ENCODE results near the gene ATL3.

Gene ATL3

GRCh38 chr11:63622323-63622722, 48.9 kb downstream of the ATL3 start:
- POLR2A ChIA-PET = no interaction called here
- Histone ChIP-seq H3K4me3 (ENCODE audit: low read depth, low read length) (no peak overlapping the region), H3K9me3 (ENCODE audit: control insufficient read depth, insufficient read depth, low read depth, low read length) (no peaks in the 10 kb centered on the region), H3K4me1 (ENCODE audit: control insufficient read depth, insufficient read depth, low read length) (no peaks in the 10 kb centered on the region), H3K36me3 (ENCODE audit: control insufficient read depth in 2 of 2, insufficient read depth in 1 of 2, low read length in 2 of 2) (no peaks in the 10 kb centered on the region), H3K27ac (ENCODE audit: extremely low read depth, low read depth, low read length) (no peak overlapping the region)
- CTCF ChIA-PET = interaction anchor here (0.7 to 1.4 kb wide), 2 partner anchors 20 to 143 kb away, joined by 3 read pairs; no protein-coding TSS in a partner anchor
- TF ChIP-seq HOXD13 (CRISPR knock-in tag; IDR thresholded peaks at IDR 0.05; ENCODE audit: borderline replicate concordance) (no peak), TSHZ1 (tag by site-specific recombination; IDR thresholded peaks at IDR 0.05; ENCODE audit: borderline replicate concordance) (no peak), ZBTB6 (tag by site-specific recombination; IDR thresholded peaks at IDR 0.05) (no peak), ZNF221 (tag by site-specific recombination; IDR thresholded peaks at IDR 0.05; ENCODE audit: borderline replicate concordance) (no peak), ZNF2 (tag by site-specific recombination; IDR thresholded peaks at IDR 0.05) (no peak), OVOL3 (tag by site-specific recombination; IDR thresholded peaks at IDR 0.05) (no peak), ZFP3 (tag by site-specific recombination; IDR thresholded peaks at IDR 0.05; ENCODE audit: low read depth) (no peak), ZNF792 (tag by site-specific recombination; IDR thresholded peaks at IDR 0.05) (no peak), ZNF157 (tag by site-specific recombination; IDR thresholded peaks at IDR 0.05) (no peak), ZBTB49 (tag by site-specific recombination; IDR thresholded peaks at IDR 0.05; ENCODE audit: low read depth) (no peak)

GRCh38 chr11:63621071-63621470, 50.1 kb downstream of the ATL3 start:
- TF ChIP-seq ZSCAN30 (tag by site-specific recombination; IDR thresholded peaks at IDR 0.05) (no peak), PRDM1 (tag by site-specific recombination; IDR thresholded peaks at IDR 0.05) (0 out of 2 replicates have a peak, but pooled peaks have one; percentile 32)
- H3K4me1 ChIP-seq (ENCODE audit: control insufficient read depth, insufficient read depth, low read length) = no peaks in the 10 kb centered on the region
- no peak overlapping the region for H3K4me3 ChIP-seq (ENCODE audit: low read depth, low read length)
- H3K36me3 ChIP-seq (ENCODE audit: control insufficient read depth in 2 of 2, insufficient read depth in 1 of 2, low read length in 2 of 2) = no peaks in the 10 kb centered on the region
- no peaks in the 10 kb centered on the region for H3K9me3 ChIP-seq (ENCODE audit: control insufficient read depth, insufficient read depth, low read depth, low read length)
- H3K27ac ChIP-seq (ENCODE audit: extremely low read depth, low read depth, low read length) = no peak overlapping the region
- CTCF ChIA-PET = interaction anchor here (0.6 kb wide), 1 partner anchor 412 kb away, joined by 3 read pairs; no protein-coding TSS in a partner anchor
- POLR2A ChIA-PET = interaction anchor here (0.7 kb wide), 2 partner anchors 44 to 669 kb away, joined by 3 to 4 read pairs; no protein-coding TSS in a partner anchor

GRCh38 chr11:63619967-63620366, 51.2 kb downstream of the ATL3 start:
- CTCF ChIA-PET = interaction anchor here (0.6 to 2.4 kb wide), 5 partner anchors 16 to 140 kb away, joined by 3 to 8 read pairs (median 4); no protein-coding TSS in a partner anchor
- Histone ChIP-seq H3K36me3 (ENCODE audit: control insufficient read depth in 2 of 2, insufficient read depth in 1 of 2, low read length in 2 of 2) (no peaks in the 10 kb centered on the region), H3K27ac (ENCODE audit: extremely low read depth, low read depth, low read length) (no peak overlapping the region), H3K4me1 (ENCODE audit: control insufficient read depth, insufficient read depth, low read length) (no peaks in the 10 kb centered on the region), H3K9me3 (ENCODE audit: control insufficient read depth, insufficient read depth, low read depth, low read length) (no peaks in the 10 kb centered on the region), H3K4me3 (ENCODE audit: low read depth, low read length) (no peak overlapping the region)
- TF ChIP-seq ZNF654 (tag by site-specific recombination; IDR thresholded peaks at IDR 0.05; ENCODE audit: low read depth) = no peak
- TF ChIP-seq ZNF121 (tag by site-specific recombination; IDR thresholded peaks at IDR 0.05) = no peak
- no peak for TF ChIP-seq ZNF488 (tag by site-specific recombination; IDR thresholded peaks at IDR 0.05)
- TF ChIP-seq CTCF (tag by site-specific recombination; IDR thresholded peaks at IDR 0.05) = no peak
- TF ChIP-seq ZNF707 (tag by site-specific recombination; IDR thresholded peaks at IDR 0.05) = no peak
- no peak for TF ChIP-seq ZNF2 (tag by site-specific recombination; IDR thresholded peaks at IDR 0.05)
- no peak for TF ChIP-seq ZNF645 (tag by site-specific recombination; IDR thresholded peaks at IDR 0.05)
- POLR2A ChIA-PET = no interaction called here
